T-helper 2 cell treated with Interferon-gamma antibody and Interleukin-4, amounts not matched to agents 5 μg/mL and 100 μg/mL, for 36 hours (primary cell): ENCODE measurements around the gene SH3GLB2.

Source experiments
- DNase-seq: peaks from one replicate; pipeline ENCODE4 v3.0.0; 2021; ENCODE audit warnings: low spot score
- H3K27ac Mint-ChIP-seq: one replicate; pipeline ENCODE4 v1.8.0; 2021; ENCODE audit warnings: mild to moderate bottlenecking, mixed read lengths
- H3K27me3 Mint-ChIP-seq: one replicate; pipeline ENCODE4 v1.8.0; 2021; ENCODE audit warnings: low read depth, mixed read lengths
- H3K36me3 Mint-ChIP-seq: one replicate; pipeline ENCODE4 v1.8.0; 2021; ENCODE audit warnings: low read depth, mixed read lengths
- H3K4me1 Mint-ChIP-seq: one replicate; pipeline ENCODE4 v1.8.0; 2021; ENCODE audit warnings: low read depth, mixed read lengths
- H3K4me3 Mint-ChIP-seq: one replicate; pipeline ENCODE4 v1.8.0; 2022; ENCODE audit warnings: mild to moderate bottlenecking, moderate library complexity, mixed read lengths
- H3K9me3 Mint-ChIP-seq: one replicate; pipeline ENCODE4 v1.8.0; 2021; ENCODE audit warnings: mixed read lengths

The SH3GLB2 gene

GRCh38 chr9:129021091-129021490, 7.0 kb downstream of the SH3GLB2 start:
- Mint-ChIP-seq H3K27ac (no peak overlapping the region), H3K9me3 (no peaks in the 10 kb centered on the region), H3K27me3 (no peaks in the 10 kb centered on the region), H3K4me3 (no peak overlapping the region), H3K36me3 (peaks cover 10% of the 10 kb centered on the region), H3K4me1 (peaks cover 17% of the 10 kb centered on the region)
- DNase-seq: no peak

- H3K9me3 Mint-ChIP-seq: no peaks in the 10 kb centered on the region
- H3K4me1 Mint-ChIP-seq: no peaks in the 10 kb centered on the region
- no peak overlapping the region for H3K27ac Mint-ChIP-seq
- no peak for DNase-seq
- H3K27me3 Mint-ChIP-seq: no peaks in the 10 kb centered on the region
- no peak overlapping the region for H3K4me3 Mint-ChIP-seq
- H3K36me3 Mint-ChIP-seq: peaks cover 14% of the 10 kb centered on the region
These were observed 13.5 kb downstream of the SH3GLB2 start for GRCh38 chr9:129014608-129015007.

GRCh38 chr9:129014124-129014523, 14.0 kb downstream of the SH3GLB2 start:
- H3K4me1 Mint-ChIP-seq: no peaks in the 10 kb centered on the region
- no peak overlapping the region for H3K4me3 Mint-ChIP-seq
- H3K27me3 Mint-ChIP-seq: no peaks in the 10 kb centered on the region
- no peak overlapping the region for H3K27ac Mint-ChIP-seq
- DNase-seq: no peak
- peaks cover 14% of the 10 kb centered on the region for H3K36me3 Mint-ChIP-seq
- no peaks in the 10 kb centered on the region for H3K9me3 Mint-ChIP-seq

DNA sequence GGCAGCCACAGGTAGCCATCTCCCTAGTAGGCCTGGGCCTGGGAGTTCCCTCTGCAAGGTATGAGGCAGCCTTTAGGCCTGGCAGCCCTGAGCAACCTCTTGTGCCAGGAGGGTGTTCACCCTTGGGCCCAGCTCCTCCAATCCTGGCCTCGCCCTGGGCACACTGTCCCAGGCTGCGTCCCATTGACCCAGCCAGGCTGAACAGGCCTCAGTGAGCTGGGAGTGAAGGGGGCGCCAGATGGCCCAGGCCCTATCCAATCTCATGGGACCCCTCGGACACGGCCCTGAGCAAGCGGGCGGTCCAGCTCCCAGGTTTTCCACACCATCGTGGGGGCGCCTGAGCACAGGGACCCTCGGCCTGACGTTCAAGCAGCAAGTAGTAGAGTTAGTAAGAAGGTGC, 14.5 kb downstream of the SH3GLB2 start:
- H3K4me1 Mint-ChIP-seq: no peaks in the 10 kb centered on the region
- H3K36me3 Mint-ChIP-seq: peaks cover 12% of the 10 kb centered on the region
- no peak overlapping the region for H3K27ac Mint-ChIP-seq
- no peaks in the 10 kb centered on the region for H3K27me3 Mint-ChIP-seq
- DNase-seq: no peak
- no peaks in the 10 kb centered on the region for H3K9me3 Mint-ChIP-seq
- H3K4me3 Mint-ChIP-seq: no peak overlapping the region

DNA sequence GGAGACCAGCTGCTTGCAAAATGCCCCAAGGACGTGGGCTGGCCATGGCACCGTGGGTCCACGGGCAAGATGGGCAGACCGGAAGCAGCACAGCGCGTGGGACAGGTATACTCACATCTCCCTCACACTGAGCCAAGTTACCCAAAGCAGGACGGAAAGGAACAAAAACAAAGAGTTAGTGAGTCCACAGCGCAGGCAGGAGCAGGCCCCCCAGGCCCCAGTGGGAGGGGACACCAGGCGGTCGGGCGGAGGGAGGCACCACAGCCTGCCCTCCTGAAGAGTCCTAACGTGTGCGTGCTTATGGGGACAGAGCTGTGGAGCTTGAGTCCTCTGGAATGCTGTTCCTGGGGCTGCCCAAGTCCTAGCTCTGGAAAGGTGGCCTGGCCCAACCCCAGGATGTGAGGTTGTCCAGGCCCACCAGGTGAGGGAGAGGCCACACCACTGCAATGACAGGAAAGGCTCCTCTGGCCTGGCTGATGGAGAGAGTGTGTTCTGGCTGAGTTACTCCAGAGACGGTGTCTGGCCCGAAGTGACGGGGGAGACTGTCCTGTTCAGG, 15.2 kb downstream of the SH3GLB2 start:
- Mint-ChIP-seq H3K27me3 (no peaks in the 10 kb centered on the region), H3K36me3 (peaks cover 12% of the 10 kb centered on the region), H3K9me3 (no peaks in the 10 kb centered on the region), H3K27ac (no peak overlapping the region), H3K4me1 (no peaks in the 10 kb centered on the region), H3K4me3 (no peak overlapping the region)
- DNase-seq: no peak

DNA sequence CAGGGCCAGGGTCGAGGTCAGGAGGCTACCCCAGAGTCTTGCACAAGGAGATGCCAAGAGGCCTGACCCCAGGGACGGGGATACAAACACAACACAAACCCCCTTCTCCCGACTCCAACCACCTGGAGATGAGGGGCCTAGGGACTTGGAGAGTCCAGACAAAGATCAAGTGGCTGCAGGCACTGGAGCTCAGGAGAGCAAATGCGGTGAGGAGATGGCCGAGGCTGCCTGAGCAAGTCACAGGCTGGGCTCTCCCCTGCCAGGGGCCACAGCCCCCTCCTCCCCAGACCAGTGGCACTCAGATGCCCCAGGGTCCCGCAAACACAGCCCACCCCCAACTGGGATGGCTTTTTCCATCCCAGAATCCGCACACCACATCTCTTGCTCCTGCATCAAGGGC, 15.8 kb downstream of the SH3GLB2 start:
- Mint-ChIP-seq H3K4me1 (no peaks in the 10 kb centered on the region), H3K36me3 (peaks cover 17% of the 10 kb centered on the region), H3K27ac (no peak overlapping the region), H3K9me3 (no peaks in the 10 kb centered on the region), H3K27me3 (no peaks in the 10 kb centered on the region), H3K4me3 (no peak overlapping the region)
- no peak for DNase-seq

DNA sequence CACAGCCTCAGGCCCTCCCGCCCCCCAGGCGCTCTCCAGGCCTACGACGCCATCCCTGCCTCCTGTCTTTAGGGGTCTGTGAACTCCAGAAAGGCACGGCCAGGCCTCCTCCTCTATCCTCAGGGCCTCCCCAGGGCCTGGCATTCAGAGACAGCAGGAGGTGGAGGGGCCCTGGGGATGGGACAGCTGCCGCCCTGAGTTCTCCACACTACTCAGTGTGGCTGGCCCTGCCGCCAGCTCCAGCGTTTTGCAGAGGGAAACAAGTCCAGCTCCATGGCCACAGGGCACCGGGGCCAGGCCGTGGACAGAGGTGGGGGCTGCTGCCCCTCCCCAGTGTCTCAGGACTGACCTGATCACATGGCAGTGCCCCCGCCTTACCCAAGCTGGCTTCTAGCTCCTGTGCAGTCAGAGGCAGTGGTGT, 16.4 kb downstream of the SH3GLB2 start:
- Mint-ChIP-seq H3K9me3 (no peaks in the 10 kb centered on the region), H3K4me1 (no peaks in the 10 kb centered on the region), H3K36me3 (peaks cover 17% of the 10 kb centered on the region), H3K27ac (no peak overlapping the region), H3K27me3 (no peaks in the 10 kb centered on the region), H3K4me3 (no peak overlapping the region)
- DNase-seq: no peak

DNA sequence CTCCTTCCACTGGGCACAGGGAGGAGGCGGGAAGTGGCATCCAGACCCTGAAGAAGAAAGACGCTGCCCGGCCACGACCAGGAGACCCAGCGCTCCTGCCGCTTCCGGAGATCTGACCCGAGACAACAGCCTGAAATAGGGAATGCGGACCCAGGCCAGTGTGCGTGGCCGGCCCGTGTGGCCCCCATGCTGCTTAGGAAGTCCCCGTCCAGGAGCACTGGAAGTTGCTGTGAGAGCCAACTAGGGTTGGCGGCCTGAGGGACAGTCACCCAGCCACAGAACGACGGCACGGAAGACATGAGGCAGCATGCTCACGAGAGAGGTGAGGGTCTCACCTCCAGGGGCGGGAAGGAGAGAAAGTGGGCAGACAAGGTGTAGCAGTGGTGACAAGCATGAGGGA, 17.0 kb downstream of the SH3GLB2 start:
- H3K4me1 Mint-ChIP-seq: no peaks in the 10 kb centered on the region
- no peak overlapping the region for H3K27ac Mint-ChIP-seq
- no peaks in the 10 kb centered on the region for H3K9me3 Mint-ChIP-seq
- no peak for DNase-seq
- peaks cover 19% of the 10 kb centered on the region for H3K36me3 Mint-ChIP-seq
- no peak overlapping the region for H3K4me3 Mint-ChIP-seq
- no peaks in the 10 kb centered on the region for H3K27me3 Mint-ChIP-seq

DNA sequence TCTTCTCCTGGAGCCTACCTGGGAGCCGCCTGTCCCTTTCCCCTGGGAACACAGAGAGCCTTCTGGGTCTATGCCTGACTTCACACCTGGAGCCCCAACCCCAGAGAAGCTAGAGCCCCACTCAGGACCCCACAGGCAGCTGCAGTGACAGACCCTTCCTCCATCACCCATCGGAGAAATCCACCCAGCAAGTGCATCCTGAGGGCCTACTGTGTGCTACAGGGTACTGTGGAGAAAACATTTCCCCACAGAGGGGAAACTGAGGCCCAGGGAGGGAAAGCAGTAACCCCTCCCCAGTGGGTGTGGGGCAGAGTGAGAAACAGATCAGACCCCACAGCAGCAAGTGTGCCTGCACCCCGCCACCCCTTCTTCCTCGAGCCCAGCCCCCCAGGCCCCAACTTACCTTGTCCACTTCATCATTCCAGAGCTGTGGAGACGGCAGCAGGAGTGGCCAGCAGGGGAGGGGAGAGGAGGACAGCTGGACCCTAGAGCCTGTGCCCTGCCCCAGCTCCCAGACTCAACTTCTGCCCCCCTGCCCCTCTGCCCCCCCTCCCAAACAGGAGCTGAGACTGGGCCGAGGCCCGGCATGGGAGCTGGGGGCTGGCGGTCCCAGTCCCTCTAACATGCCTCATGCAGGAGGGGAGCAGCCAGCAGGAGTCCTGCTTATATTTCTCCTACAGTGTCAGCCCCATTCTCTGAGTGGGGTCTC, 17.7 kb downstream of the SH3GLB2 start:
- no peaks in the 10 kb centered on the region for H3K27me3 Mint-ChIP-seq
- no peak overlapping the region for H3K27ac Mint-ChIP-seq
- H3K4me3 Mint-ChIP-seq: no peak overlapping the region
- no peaks in the 10 kb centered on the region for H3K4me1 Mint-ChIP-seq
- DNase-seq: no peak
- peaks cover 19% of the 10 kb centered on the region for H3K36me3 Mint-ChIP-seq
- no peaks in the 10 kb centered on the region for H3K9me3 Mint-ChIP-seq

- no peak for DNase-seq
- Mint-ChIP-seq H3K27ac (no peak overlapping the region), H3K27me3 (no peaks in the 10 kb centered on the region), H3K4me3 (no peak overlapping the region), H3K36me3 (peaks cover 25% of the 10 kb centered on the region), H3K9me3 (no peaks in the 10 kb centered on the region), H3K4me1 (no peaks in the 10 kb centered on the region)
These were observed 18.5 kb downstream of the SH3GLB2 start for GRCh38 chr9:129009584-129010141.

DNA sequence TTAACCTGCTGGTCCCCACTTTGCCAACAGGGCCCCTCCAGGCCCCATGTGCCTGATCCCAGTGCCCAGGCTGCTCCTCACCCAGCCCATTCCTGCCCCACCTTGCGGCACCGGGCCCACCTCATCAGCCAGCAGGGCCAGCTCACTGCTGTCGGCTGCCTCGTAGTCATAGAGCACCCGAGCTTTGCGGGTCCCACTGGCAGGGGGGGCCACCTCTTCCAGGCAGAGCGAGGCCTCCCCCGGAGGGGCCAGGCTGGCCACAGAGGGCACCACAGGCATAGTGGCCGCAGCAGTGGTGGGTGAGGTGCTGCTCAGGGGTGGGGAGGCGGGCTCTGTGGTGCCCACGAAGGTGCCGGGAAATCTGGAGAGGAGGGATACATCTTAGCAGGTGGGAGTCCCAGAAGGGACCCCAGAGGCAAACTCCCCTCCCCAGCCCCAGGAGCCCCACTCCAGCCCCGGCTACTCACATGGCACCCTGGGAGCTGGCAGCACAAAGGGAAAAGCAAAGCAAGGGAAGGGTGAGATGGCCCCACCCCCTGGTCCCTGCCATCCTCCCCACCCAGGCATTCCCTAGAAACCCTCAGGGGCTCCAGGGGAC, 19.0 kb downstream of the SH3GLB2 start:
- Mint-ChIP-seq H3K4me3 (no peak overlapping the region), H3K27me3 (no peaks in the 10 kb centered on the region), H3K4me1 (no peaks in the 10 kb centered on the region), H3K36me3 (peaks cover 26% of the 10 kb centered on the region), H3K9me3 (no peaks in the 10 kb centered on the region), H3K27ac (no peak overlapping the region)
- DNase-seq: no peak

GRCh38 chr9:129008469-129008965, 19.6 kb downstream of the SH3GLB2 start:
- Mint-ChIP-seq H3K9me3 (no peaks in the 10 kb centered on the region), H3K4me3 (no peak overlapping the region), H3K27ac (no peak overlapping the region), H3K27me3 (no peaks in the 10 kb centered on the region), H3K36me3 (peaks cover 26% of the 10 kb centered on the region), H3K4me1 (no peaks in the 10 kb centered on the region)
- DNase-seq: no peak

DNA sequence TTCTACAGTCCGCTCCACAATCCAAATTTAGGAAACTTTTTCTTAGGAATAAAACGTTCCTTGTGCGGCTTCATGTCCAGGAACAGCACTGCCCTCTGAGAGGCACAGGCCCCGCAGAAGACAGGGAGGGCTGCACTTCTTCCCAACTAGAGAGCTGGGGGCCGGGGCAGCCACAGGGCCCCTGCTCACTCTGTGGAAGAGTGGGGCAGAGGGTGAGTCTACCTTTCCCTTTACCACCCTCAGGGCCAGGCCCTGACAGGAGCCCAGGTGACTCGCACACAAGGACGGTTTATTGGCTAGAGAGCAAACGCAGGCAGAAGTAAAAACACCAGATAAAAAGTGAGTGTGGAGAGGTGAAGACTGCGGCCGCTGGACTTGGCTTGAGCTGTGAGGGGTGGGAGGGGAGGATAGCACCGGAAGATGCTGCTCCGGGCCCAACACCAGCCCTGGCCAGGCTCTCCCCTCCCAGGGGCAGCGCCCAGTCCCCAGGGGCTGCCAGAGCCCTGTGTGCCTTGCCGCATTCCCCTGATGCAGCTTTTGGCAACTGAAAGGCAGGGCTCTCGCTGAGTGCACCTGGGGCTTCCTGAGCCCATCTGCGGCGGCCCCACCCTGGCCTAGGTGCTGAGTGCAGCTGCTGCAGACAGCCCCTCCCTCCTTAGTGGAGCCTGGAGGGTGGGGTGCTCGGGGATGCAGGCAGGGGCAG, 20.2 kb downstream of the SH3GLB2 start:
- Mint-ChIP-seq H3K9me3 (no peaks in the 10 kb centered on the region), H3K36me3 (peaks cover 30% of the 10 kb centered on the region), H3K27ac (no peak overlapping the region), H3K4me3 (no peak overlapping the region), H3K27me3 (no peaks in the 10 kb centered on the region), H3K4me1 (no peaks in the 10 kb centered on the region)
- DNase-seq: no peak
